T-helper 1 cell treated with Interleukin-12 subunit alpha and Interleukin-12 subunit beta and Interleukin-4 antibody, amounts not matched to agents 30 μg/mL and 1 μg/mL, for 36 hours (primary cell): Measurements from ENCODE around the gene ZWINT.

Source experiments
- H3K27ac Mint-ChIP-seq: one replicate; pipeline ENCODE4 v1.8.0; 2021; ENCODE audit warnings: mild to moderate bottlenecking, mixed read lengths
- H3K27me3 Mint-ChIP-seq: one replicate; pipeline ENCODE4 v1.8.0; 2021; ENCODE audit warnings: low read depth, mixed read lengths
- H3K36me3 Mint-ChIP-seq: one replicate; pipeline ENCODE4 v1.8.0; 2021; ENCODE audit warnings: low read depth, mixed read lengths
- H3K4me1 Mint-ChIP-seq: one replicate; pipeline ENCODE4 v1.8.0; 2021; ENCODE audit warnings: low read depth, mixed read lengths
- H3K4me3 Mint-ChIP-seq: one replicate; pipeline ENCODE4 v1.8.0; 2021; ENCODE audit warnings: mild to moderate bottlenecking, moderate library complexity, mixed read lengths
- H3K9me3 Mint-ChIP-seq: one replicate; pipeline ENCODE4 v1.8.0; 2021; ENCODE audit warnings: mixed read lengths

Gene ZWINT

DNA sequence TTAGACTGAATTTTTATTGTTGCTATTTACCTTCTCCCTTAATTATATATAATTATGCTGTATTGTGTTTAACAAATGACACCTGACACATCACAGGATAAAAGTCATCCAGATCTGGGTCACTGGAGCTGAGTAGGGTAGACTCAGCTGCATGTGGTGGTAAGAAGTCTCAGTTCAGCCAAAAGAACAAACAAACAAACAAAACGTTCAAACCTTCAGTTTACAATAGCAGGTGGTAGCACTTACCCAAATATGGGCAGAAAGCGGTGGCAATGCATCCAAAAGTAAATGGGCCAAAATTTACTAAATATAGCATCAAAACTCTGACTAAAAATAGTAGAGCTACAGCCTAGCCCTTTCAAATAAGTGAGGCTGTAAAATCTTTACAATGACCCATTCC, 42.2 kb downstream of the ZWINT start:
- Mint-ChIP-seq H3K9me3 (no peaks in the 10 kb centered on the region), H3K27me3 (no peaks in the 10 kb centered on the region), H3K4me3 (no peak overlapping the region), H3K36me3 (no peaks in the 10 kb centered on the region), H3K4me1 (no peaks in the 10 kb centered on the region), H3K27ac (no peak overlapping the region)

DNA sequence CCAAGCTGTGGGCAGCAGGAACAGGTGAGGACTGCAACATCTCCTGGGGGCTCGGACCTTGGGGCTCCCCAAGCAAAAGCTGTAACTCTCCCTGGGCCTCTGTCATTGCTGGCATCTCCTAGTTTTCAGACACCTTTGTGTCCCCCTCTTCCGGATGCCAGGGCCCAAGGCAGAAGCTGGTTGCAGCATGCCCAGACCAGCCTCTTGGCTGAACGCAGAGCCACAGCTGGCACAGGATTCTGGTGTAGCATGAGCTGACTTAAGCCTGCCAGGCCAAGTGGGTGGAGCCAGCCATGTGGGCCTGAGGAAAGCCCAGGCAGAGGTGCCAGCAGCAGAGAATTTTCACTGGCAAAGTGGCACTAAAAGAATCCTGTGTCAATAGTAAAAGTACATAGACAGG, 43.5 kb downstream of the ZWINT start:
- H3K9me3 Mint-ChIP-seq, result no peaks in the 10 kb centered on the region
- H3K4me3 Mint-ChIP-seq, result no peak overlapping the region
- H3K27ac Mint-ChIP-seq, result no peak overlapping the region
- no peaks in the 10 kb centered on the region for H3K4me1 Mint-ChIP-seq
- H3K36me3 Mint-ChIP-seq, result no peaks in the 10 kb centered on the region
- no peaks in the 10 kb centered on the region for H3K27me3 Mint-ChIP-seq

DNA sequence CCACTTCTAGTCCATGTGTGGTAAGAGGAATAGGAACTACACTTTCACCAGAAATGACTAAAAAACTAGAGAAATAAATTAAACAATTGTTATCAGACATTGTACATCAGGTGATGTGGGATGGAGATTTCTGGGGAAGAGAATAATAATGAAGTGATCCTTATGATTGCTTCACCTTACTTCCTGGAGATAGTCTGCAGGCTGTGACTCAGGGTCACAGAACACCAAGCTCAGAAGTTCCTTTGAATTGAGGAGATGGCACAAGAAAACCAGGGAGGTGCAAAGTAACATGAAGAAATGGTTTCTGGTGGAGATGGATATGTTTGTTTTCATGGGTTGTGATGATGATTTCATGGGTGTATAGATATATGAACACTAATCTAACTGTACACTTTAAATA, 44.5 kb downstream of the ZWINT start:
- Mint-ChIP-seq H3K9me3 (no peaks in the 10 kb centered on the region), H3K36me3 (no peaks in the 10 kb centered on the region), H3K4me1 (no peaks in the 10 kb centered on the region), H3K27ac (no peak overlapping the region), H3K27me3 (no peaks in the 10 kb centered on the region), H3K4me3 (no peak overlapping the region)
